Neural cell (in vitro differentiated cells): Measurements from ENCODE around the gene ANKS1B. TPM values are rescaled to one million over a fixed set of nuclear protein-coding genes. Genes with fewer than 3 reads are reported as not detected.

Experiments used
- H2AFZ ChIP-seq: fragments of 200-600, 300-800 bp; sonication (generic), shearing (Covaris generic); 2 replicates; pipeline ENCODE4 v1.6.0; 2014; ENCODE audit warnings: low read depth, mild to moderate bottlenecking, antibody characterized with exemption, low read length, moderate library complexity
- H3F3A ChIP-seq: fragments of 200-600 bp; shearing (Covaris generic); 2 replicates; pipeline ENCODE4 v1.6.1; 2016; ENCODE audit warnings: mild to moderate bottlenecking, moderate library complexity, mixed read lengths, antibody characterized with exemption, low read length; ENCODE audit not compliant: insufficient read depth, poor library complexity, severe bottlenecking
- H3K27ac ChIP-seq: fragments of 200-600, 300-800 bp; sonication (generic), shearing (Covaris generic); 2 replicates; pipeline ENCODE4 v1.5.1; 2014; ENCODE audit warnings: mild to moderate bottlenecking, low read length, moderate library complexity
- H3K27me3 ChIP-seq: fragments of 300-800, 200-600 bp; sonication (generic), shearing (Covaris generic); 2 replicates; pipeline ENCODE4 v1.6.0; 2014; ENCODE audit warnings: mild to moderate bottlenecking, low read depth, low read length, moderate library complexity; ENCODE audit not compliant: insufficient read depth
- H3K36me3 ChIP-seq: fragments of 300-800, 200-600 bp; sonication (generic), shearing (Covaris generic); 2 replicates; pipeline ENCODE4 v1.5.1; 2014; ENCODE audit warnings: mild to moderate bottlenecking, antibody characterized with exemption, low read length, moderate library complexity; ENCODE audit not compliant: insufficient read depth
- H3K4me2 ChIP-seq: fragments of 300-800, 200-600 bp; sonication (generic), shearing (Covaris generic); 2 replicates; pipeline ENCODE4 v1.6.0; 2014; ENCODE audit warnings: mild to moderate bottlenecking, low read length
- H3K4me3 ChIP-seq: fragments of 300-800, 200-600 bp; sonication (generic), shearing (Covaris generic); 2 replicates; pipeline ENCODE4 v1.5.1; 2014; ENCODE audit warnings: mild to moderate bottlenecking, low read length, moderate library complexity
- H3K79me2 ChIP-seq: fragments of 200-600 bp; shearing (Covaris generic); replicated peaks from 2 replicates; pipeline ENCODE4 v1.6.0; 2014; ENCODE audit warnings: mild to moderate bottlenecking, low read length, moderate library complexity; ENCODE audit not compliant: insufficient read depth
- H3K9ac ChIP-seq: fragments of 300-800, 200-600 bp; sonication (generic), shearing (Covaris generic); 2 replicates; pipeline ENCODE4 v1.6.1; 2016; ENCODE audit warnings: mild to moderate bottlenecking, low read length, mixed read lengths
- H3K9me2 ChIP-seq: fragments of 200-600 bp; shearing (Covaris generic); 2 replicates; pipeline ENCODE4 v1.6.1; 2016; ENCODE audit warnings: mild to moderate bottlenecking, low read length, mixed read lengths; ENCODE audit not compliant: insufficient read depth
- H3K9me3 ChIP-seq: fragments of 200-600, 300-800 bp; sonication (generic), shearing (Covaris generic); 2 replicates; pipeline ENCODE4 v1.6.1; 2016; ENCODE audit warnings: mild to moderate bottlenecking, mixed run types, low read length, moderate library complexity, mixed read lengths
- H4K20me1 ChIP-seq: fragments of 200-600 bp; shearing (Covaris generic); 2 replicates; pipeline ENCODE4 v1.6.1; 2016; ENCODE audit warnings: mild to moderate bottlenecking, mixed run types; ENCODE audit not compliant: insufficient read depth
- EP300 ChIP-seq: fragments of 450-650 bp; conservative IDR thresholded peaks from 2 replicates; pipeline ENCODE4 v1.6.1; 2014; ENCODE audit warnings: antibody characterized with exemption, mild to moderate bottlenecking, moderate library complexity; ENCODE audit not compliant: poor library complexity, severe bottlenecking
- EZH2 ChIP-seq: fragments of 200-600, 300-800 bp; shearing (Covaris generic), sonication (generic); IDR thresholded peaks from 2 replicates; pipeline ENCODE4 v1.6.1; 2014; ENCODE audit warnings: antibody characterized with exemption, low read length, borderline replicate concordance, mild to moderate bottlenecking; ENCODE audit not compliant: insufficient read depth, poor library complexity, severe bottlenecking
- MXI1 ChIP-seq: fragments of 450-650 bp; conservative IDR thresholded peaks from 2 replicates; pipeline ENCODE4 v1.6.1; 2014; ENCODE audit warnings: antibody characterized with exemption, mild to moderate bottlenecking; ENCODE audit not compliant: poor library complexity, severe bottlenecking
- POLR2AphosphoS5 ChIP-seq: IDR thresholded peaks from 2 replicates; pipeline ENCODE4 v1.6.1; 2012
- RAD21 ChIP-seq: fragments of 450-650 bp; conservative IDR thresholded peaks from 2 replicates; pipeline ENCODE4 v1.6.1; 2014; ENCODE audit warnings: antibody characterized with exemption, mild to moderate bottlenecking, moderate library complexity
- SMC3 ChIP-seq: fragments of 450-650 bp; conservative IDR thresholded peaks from 2 replicates; pipeline ENCODE4 v1.6.1; 2014; ENCODE audit warnings: antibody characterized with exemption, mild to moderate bottlenecking, moderate library complexity; ENCODE audit not compliant: poor library complexity
- TAF1 ChIP-seq: IDR thresholded peaks from 2 replicates; pipeline ENCODE4 v1.6.1; 2012; ENCODE audit warnings: low read depth
- polyA plus RNA-seq: library from polyadenylated mRNA; depleted of rRNA; stranded (reverse); fragments of >200 nt; gene quantifications from 2 replicates; pipeline ENCODE4 v1.2.3, GENCODE V29; 2014
- TF ChIP-seq, protein P1 (sequence below): IDR thresholded peaks from 2 replicates; pipeline ENCODE4 v1.6.1; 2012; ENCODE audit warnings: borderline replicate concordance
- TF ChIP-seq, protein P2 (sequence below): fragments of 450-650 bp; IDR thresholded peaks from 2 replicates; pipeline ENCODE4 v1.5.1; 2014; ENCODE audit warnings: antibody characterized with exemption, mild to moderate bottlenecking, moderate library complexity; ENCODE audit not compliant: poor library complexity, severe bottlenecking

The ANKS1B gene
- polyA plus RNA-seq, 1 donor from 2014 or later, result 65.6 TPM

DNA sequence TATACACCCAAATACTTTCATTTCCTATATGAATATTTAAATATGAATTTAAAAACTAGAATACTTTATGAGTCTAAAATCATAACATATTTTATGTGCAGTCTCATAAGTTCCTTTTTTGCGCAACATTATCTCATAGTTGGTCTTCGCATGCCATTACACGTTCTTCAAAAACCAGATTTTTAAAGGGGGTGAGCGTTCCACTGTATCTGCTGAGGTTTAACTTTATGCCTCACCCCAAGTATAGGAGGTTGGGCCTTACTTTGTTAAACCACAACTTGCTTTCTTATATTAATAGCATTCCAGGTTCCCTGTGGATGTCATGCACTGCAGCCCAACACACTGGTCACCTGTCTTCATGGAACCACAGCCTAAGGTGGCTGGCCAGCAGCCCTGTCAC is 1221.1 kb downstream of the ANKS1B start:
- Histone ChIP-seq H3K27ac (no peak overlapping the region), H3K27me3 (no peaks in the 10 kb centered on the region), H3F3A (no peaks in the 10 kb centered on the region), H3K9me3 (no peaks in the 10 kb centered on the region), H3K4me2 (no peak overlapping the region), H3K4me3 (no peak overlapping the region), H2AFZ (no peak overlapping the region), H4K20me1 (no peaks in the 10 kb centered on the region), H3K36me3 (peaks cover 6% of the 10 kb centered on the region), H3K9me2 (no peaks in the 10 kb centered on the region), H3K9ac (no peak overlapping the region), H3K79me2 (no peaks in the 10 kb centered on the region)
- TF ChIP-seq, protein P1, sequence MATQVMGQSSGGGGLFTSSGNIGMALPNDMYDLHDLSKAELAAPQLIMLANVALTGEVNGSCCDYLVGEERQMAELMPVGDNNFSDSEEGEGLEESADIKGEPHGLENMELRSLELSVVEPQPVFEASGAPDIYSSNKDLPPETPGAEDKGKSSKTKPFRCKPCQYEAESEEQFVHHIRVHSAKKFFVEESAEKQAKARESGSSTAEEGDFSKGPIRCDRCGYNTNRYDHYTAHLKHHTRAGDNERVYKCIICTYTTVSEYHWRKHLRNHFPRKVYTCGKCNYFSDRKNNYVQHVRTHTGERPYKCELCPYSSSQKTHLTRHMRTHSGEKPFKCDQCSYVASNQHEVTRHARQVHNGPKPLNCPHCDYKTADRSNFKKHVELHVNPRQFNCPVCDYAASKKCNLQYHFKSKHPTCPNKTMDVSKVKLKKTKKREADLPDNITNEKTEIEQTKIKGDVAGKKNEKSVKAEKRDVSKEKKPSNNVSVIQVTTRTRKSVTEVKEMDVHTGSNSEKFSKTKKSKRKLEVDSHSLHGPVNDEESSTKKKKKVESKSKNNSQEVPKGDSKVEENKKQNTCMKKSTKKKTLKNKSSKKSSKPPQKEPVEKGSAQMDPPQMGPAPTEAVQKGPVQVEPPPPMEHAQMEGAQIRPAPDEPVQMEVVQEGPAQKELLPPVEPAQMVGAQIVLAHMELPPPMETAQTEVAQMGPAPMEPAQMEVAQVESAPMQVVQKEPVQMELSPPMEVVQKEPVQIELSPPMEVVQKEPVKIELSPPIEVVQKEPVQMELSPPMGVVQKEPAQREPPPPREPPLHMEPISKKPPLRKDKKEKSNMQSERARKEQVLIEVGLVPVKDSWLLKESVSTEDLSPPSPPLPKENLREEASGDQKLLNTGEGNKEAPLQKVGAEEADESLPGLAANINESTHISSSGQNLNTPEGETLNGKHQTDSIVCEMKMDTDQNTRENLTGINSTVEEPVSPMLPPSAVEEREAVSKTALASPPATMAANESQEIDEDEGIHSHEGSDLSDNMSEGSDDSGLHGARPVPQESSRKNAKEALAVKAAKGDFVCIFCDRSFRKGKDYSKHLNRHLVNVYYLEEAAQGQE, result no peak
- no peak for TF ChIP-seq RAD21
- TF ChIP-seq SMC3, result no peak
- TF ChIP-seq, protein P2, sequence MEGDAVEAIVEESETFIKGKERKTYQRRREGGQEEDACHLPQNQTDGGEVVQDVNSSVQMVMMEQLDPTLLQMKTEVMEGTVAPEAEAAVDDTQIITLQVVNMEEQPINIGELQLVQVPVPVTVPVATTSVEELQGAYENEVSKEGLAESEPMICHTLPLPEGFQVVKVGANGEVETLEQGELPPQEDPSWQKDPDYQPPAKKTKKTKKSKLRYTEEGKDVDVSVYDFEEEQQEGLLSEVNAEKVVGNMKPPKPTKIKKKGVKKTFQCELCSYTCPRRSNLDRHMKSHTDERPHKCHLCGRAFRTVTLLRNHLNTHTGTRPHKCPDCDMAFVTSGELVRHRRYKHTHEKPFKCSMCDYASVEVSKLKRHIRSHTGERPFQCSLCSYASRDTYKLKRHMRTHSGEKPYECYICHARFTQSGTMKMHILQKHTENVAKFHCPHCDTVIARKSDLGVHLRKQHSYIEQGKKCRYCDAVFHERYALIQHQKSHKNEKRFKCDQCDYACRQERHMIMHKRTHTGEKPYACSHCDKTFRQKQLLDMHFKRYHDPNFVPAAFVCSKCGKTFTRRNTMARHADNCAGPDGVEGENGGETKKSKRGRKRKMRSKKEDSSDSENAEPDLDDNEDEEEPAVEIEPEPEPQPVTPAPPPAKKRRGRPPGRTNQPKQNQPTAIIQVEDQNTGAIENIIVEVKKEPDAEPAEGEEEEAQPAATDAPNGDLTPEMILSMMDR, result no peak
- no peak for TF ChIP-seq MXI1
- no peak for TF ChIP-seq EZH2
- no peak for TF ChIP-seq POLR2AphosphoS5
- no peak for TF ChIP-seq TAF1
- TF ChIP-seq EP300, result no peak

DNA sequence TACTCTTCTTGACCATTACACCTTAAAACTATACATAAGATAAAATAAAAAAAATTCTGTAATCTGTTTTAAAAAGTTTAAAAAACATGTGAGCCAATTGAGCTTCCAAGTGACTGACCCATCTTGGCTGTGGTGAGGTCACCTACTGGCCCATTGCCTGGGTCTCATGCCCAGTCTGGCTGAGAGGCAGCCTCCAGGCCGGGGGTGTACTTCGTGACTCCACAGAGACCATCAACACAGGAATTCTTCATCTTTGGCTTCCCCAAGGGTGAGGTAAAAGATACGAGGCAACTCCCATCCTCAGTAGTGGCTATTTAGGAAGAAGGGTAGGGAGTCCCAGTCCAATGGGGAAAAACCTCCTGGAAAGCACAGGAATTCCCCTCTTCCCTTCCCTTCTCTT is 1226.4 kb downstream of the ANKS1B start:
- TF ChIP-seq EZH2 (no peak), MXI1 (no peak), EP300 (no peak)
- H3K79me2 ChIP-seq, result no peaks in the 10 kb centered on the region
- H3K9me2 ChIP-seq, result no peaks in the 10 kb centered on the region
- H3K36me3 ChIP-seq, result peaks cover 11% of the 10 kb centered on the region
- H3K9me3 ChIP-seq, result no peaks in the 10 kb centered on the region
- no peak overlapping the region for H3K27ac ChIP-seq
- H3K9ac ChIP-seq, result no peak overlapping the region
- no peak overlapping the region for H3K4me2 ChIP-seq
- H3F3A ChIP-seq, result no peaks in the 10 kb centered on the region
- no peak overlapping the region for H3K4me3 ChIP-seq
- no peak overlapping the region for H2AFZ ChIP-seq
- H3K27me3 ChIP-seq, result no peaks in the 10 kb centered on the region
- no peaks in the 10 kb centered on the region for H4K20me1 ChIP-seq

DNA sequence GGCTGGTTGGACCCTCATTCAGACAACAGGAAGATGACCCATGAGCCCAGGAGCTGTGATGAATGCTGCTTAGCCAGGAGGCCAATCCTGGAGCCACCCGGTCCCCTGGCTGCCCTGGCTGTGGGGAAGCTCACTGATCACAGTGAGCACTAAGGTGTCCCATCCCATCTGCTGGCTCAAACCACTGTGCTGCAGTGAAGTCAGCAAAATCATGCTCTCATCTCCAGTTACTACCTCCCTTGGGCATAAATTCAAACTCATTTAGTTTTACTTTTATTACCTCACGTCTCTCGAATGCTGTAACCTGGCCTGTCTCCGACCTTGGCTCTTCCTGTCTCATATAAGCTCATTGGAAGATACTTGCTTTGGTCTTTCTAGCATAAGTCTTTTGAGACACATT is 1227.3 kb downstream of the ANKS1B start:
- H3K9me2 ChIP-seq, result no peaks in the 10 kb centered on the region
- H3K9me3 ChIP-seq, result no peaks in the 10 kb centered on the region
- H3K27ac ChIP-seq, result no peak overlapping the region
- peaks cover 11% of the 10 kb centered on the region for H3K36me3 ChIP-seq
- H4K20me1 ChIP-seq, result no peaks in the 10 kb centered on the region
- H3K9ac ChIP-seq, result no peak overlapping the region
- no peaks in the 10 kb centered on the region for H3F3A ChIP-seq
- no peak overlapping the region for H3K4me2 ChIP-seq
- TF ChIP-seq, protein P1, result no peak
- TF ChIP-seq RAD21 (no peak), POLR2AphosphoS5 (no peak), SMC3 (no peak), TAF1 (no peak), MXI1 (no peak)
- TF ChIP-seq, protein P2, result no peak
- no peak overlapping the region for H2AFZ ChIP-seq
- no peak overlapping the region for H3K4me3 ChIP-seq
- H3K79me2 ChIP-seq, result no peaks in the 10 kb centered on the region
- H3K27me3 ChIP-seq, result no peaks in the 10 kb centered on the region
